Cardiac muscle cell (in vitro differentiated cells and primary cell): ENCODE results near the gene UBE2L6. TPM values are rescaled to one million over a fixed set of nuclear protein-coding genes. Genes with fewer than 3 reads are reported as not detected.
A peak's percentile ranks its signal among the peaks of the same experiment; 100 is the strongest.

Experiments used
- DNase-seq, 2 donors: peaks; one replicate each; pipeline versions ENCODE4 v3.0.0 to v3.0.0-alpha.2; 2010 to 2017; ENCODE audit warnings: low read depth in 1 of 2, low spot score in 1 of 2
- H3K27ac ChIP-seq: fragments of 200-600 bp; sonication (generic); 2 replicates; pipeline ENCODE4 v1.5.1; 2016
- H3K27me3 ChIP-seq: fragments of 200-600 bp; sonication (generic); 2 replicates; pipeline ENCODE4 v1.6.0; 2016; ENCODE audit warnings: control low read depth
- H3K36me3 ChIP-seq: fragments of 200-600 bp; sonication (generic); 2 replicates; pipeline ENCODE4 v1.5.1; 2016; ENCODE audit warnings: control low read depth
- H3K4me1 ChIP-seq: fragments of 200-600 bp; sonication (generic); 2 replicates; pipeline ENCODE4 v1.8.1; 2017; ENCODE audit warnings: low read depth, mild to moderate bottlenecking, mixed run types
- H3K4me3 ChIP-seq: fragments of 200-600 bp; sonication (generic); 2 replicates; pipeline ENCODE4 v1.5.1; 2016; ENCODE audit warnings: mild to moderate bottlenecking
- H3K9me3 ChIP-seq: fragments of 200-600 bp; sonication (generic); 2 replicates; pipeline ENCODE4 v1.5.1; 2017; ENCODE audit warnings: low read depth, mild to moderate bottlenecking, control low read depth
- polyA plus RNA-seq: library from polyadenylated mRNA; unstranded; fragments of >200 nt; fragmentation: Nextera tagmentation; extraction: Ambion mirVana; gene quantifications from 2 replicates; pipeline ENCODE4 v1.2.1, GENCODE V29; 2016
- total RNA-seq: library from RNA; depleted of rRNA; stranded (reverse); fragments of >200 nt; gene quantifications from 2 replicates; pipeline ENCODE4 v1.2.3, GENCODE V29; 2016
- TF ChIP-seq, protein P1 (sequence below): IDR thresholded peaks from 2 replicates; pipeline ENCODE4 v1.5.1; 2012; ENCODE audit warnings: low read depth, mild to moderate bottlenecking, low read length

Gene UBE2L6
- total and polyA plus RNA-seq, 2 experiments from 2014 or later: 129 to 158 TPM

GRCh38 chr11:57605028-57605420 lies 37.6 kb upstream of the UBE2L6 start:
- no peak for DNase-seq
- H3K4me3 ChIP-seq: no peak overlapping the region
- H3K9me3 ChIP-seq: no peaks in the 10 kb centered on the region
- TF ChIP-seq, protein P1, sequence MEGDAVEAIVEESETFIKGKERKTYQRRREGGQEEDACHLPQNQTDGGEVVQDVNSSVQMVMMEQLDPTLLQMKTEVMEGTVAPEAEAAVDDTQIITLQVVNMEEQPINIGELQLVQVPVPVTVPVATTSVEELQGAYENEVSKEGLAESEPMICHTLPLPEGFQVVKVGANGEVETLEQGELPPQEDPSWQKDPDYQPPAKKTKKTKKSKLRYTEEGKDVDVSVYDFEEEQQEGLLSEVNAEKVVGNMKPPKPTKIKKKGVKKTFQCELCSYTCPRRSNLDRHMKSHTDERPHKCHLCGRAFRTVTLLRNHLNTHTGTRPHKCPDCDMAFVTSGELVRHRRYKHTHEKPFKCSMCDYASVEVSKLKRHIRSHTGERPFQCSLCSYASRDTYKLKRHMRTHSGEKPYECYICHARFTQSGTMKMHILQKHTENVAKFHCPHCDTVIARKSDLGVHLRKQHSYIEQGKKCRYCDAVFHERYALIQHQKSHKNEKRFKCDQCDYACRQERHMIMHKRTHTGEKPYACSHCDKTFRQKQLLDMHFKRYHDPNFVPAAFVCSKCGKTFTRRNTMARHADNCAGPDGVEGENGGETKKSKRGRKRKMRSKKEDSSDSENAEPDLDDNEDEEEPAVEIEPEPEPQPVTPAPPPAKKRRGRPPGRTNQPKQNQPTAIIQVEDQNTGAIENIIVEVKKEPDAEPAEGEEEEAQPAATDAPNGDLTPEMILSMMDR: no peak
- H3K36me3 ChIP-seq: no peaks in the 10 kb centered on the region
- H3K27ac ChIP-seq: no peak overlapping the region
- no peaks in the 10 kb centered on the region for H3K4me1 ChIP-seq
- H3K27me3 ChIP-seq: no peaks in the 10 kb centered on the region

GRCh38 chr11:57604296-57605027 lies 37.0 kb upstream of the UBE2L6 start:
- H3K9me3 ChIP-seq: no peaks in the 10 kb centered on the region
- H3K27ac ChIP-seq: no peak overlapping the region
- no peaks in the 10 kb centered on the region for H3K27me3 ChIP-seq
- H3K4me1 ChIP-seq: no peaks in the 10 kb centered on the region
- no peaks in the 10 kb centered on the region for H3K36me3 ChIP-seq
- DNase-seq: no peak
- TF ChIP-seq, protein P1: no peak
- H3K4me3 ChIP-seq: no peak overlapping the region

GRCh38 chr11:57601297-57601696 lies 33.8 kb upstream of the UBE2L6 start:
- H3K36me3 ChIP-seq: no peaks in the 10 kb centered on the region
- H3K4me3 ChIP-seq: no peak overlapping the region
- no peak for DNase-seq
- no peak overlapping the region for H3K27ac ChIP-seq
- no peaks in the 10 kb centered on the region for H3K4me1 ChIP-seq
- TF ChIP-seq, protein P1: no peak
- H3K27me3 ChIP-seq: no peaks in the 10 kb centered on the region
- H3K9me3 ChIP-seq: no peaks in the 10 kb centered on the region

GRCh38 chr11:57599381-57599780 lies 31.9 kb upstream of the UBE2L6 start:
- peak in 1 of 2 donors; percentile 9 for DNase-seq
- Histone ChIP-seq H3K27me3 (no peaks in the 10 kb centered on the region), H3K27ac (peak overlapping the region; percentile 15), H3K9me3 (no peaks in the 10 kb centered on the region), H3K4me1 (no peaks in the 10 kb centered on the region), H3K36me3 (no peaks in the 10 kb centered on the region), H3K4me3 (no peak overlapping the region)
- TF ChIP-seq, protein P1: no peak

GRCh38 chr11:57598831-57599155 lies 31.3 kb upstream of the UBE2L6 start:
- H3K27me3 ChIP-seq: no peaks in the 10 kb centered on the region
- peak overlapping the region; percentile 35 for H3K27ac ChIP-seq
- peak in 1 of 2 donors; percentile 47 for DNase-seq
- H3K4me1 ChIP-seq: no peaks in the 10 kb centered on the region
- TF ChIP-seq, protein P1: no peak
- H3K4me3 ChIP-seq: peak overlapping the region; percentile 25
- H3K36me3 ChIP-seq: no peaks in the 10 kb centered on the region
- no peaks in the 10 kb centered on the region for H3K9me3 ChIP-seq
